Right lobe of liver (tissue), 4 donors: ENCODE measurements around the gene PPP4R4.

Source experiments
- POLR2A ChIP-seq: fragments of 450-650 bp; IDR thresholded peaks from one replicate; pipeline ENCODE4 v1.6.1; 2017; ENCODE audit warnings: antibody characterized with exemption, mild to moderate bottlenecking
- TF ChIP-seq, protein P1 (sequence below), 4 donors: fragments of 200-600 bp in 3 of 4; fragments of 450-650 bp in 1 of 4; IDR thresholded peaks; one replicate each; pipeline versions ENCODE4 v1.5.1 to v1.8.0; 2016 to 2022; ENCODE audit warnings: antibody characterized with exemption in 4 of 4, mild to moderate bottlenecking in 2 of 4
- donor health status: DM: no; HTN: no; CAD: no.
- donor health status: DM: no; HTN: no; CAD: no.
- donor health status: DM: no; HTN: yes; CAD: no.

DNA sequence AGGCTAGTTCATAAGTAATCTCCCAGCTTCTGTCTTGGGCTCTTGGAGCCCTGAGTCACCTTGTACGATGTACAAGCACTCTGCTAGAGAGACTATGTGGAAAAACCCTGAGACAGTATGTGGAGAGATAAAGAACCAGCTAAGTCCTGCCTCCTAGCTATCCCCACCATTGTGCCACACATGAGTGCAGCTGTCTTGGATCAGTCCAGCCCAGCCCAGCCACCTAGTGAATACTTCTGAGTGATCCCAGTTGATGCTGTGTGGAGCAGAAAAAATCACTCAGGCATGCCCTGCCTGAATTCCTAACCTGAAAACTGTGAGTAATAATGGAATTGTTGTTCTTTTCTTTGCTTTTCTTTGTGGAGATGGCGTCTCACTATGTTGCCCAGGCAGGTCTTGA is 154.1 kb downstream of the PPP4R4 start:
- TF ChIP-seq, protein P1, sequence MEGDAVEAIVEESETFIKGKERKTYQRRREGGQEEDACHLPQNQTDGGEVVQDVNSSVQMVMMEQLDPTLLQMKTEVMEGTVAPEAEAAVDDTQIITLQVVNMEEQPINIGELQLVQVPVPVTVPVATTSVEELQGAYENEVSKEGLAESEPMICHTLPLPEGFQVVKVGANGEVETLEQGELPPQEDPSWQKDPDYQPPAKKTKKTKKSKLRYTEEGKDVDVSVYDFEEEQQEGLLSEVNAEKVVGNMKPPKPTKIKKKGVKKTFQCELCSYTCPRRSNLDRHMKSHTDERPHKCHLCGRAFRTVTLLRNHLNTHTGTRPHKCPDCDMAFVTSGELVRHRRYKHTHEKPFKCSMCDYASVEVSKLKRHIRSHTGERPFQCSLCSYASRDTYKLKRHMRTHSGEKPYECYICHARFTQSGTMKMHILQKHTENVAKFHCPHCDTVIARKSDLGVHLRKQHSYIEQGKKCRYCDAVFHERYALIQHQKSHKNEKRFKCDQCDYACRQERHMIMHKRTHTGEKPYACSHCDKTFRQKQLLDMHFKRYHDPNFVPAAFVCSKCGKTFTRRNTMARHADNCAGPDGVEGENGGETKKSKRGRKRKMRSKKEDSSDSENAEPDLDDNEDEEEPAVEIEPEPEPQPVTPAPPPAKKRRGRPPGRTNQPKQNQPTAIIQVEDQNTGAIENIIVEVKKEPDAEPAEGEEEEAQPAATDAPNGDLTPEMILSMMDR (IDR thresholded peaks at IDR 0.05): no peak
- no peak for TF ChIP-seq POLR2A
